GM11168 (cell line): ENCODE results near the gene HES4.
"Not testable (repeated sequence)": the region's sequence is repeated elsewhere in the genome, so short reads cannot be mapped to it uniquely, and the experiment has no call there.

ENCODE experiments used
- in situ Hi-C: fragments of 300-500 bp; cut with MboI; formaldehyde crosslinking; loops from one replicate; pipeline ENCODE4 v1.12.0; 2022; ENCODE audit warnings: low sequenced_read_pairs; ENCODE audit not compliant: unreplicated experiment

Gene HES4

GRCh38 chr1:981491-981954 lies 18.4 kb downstream of the HES4 start:
- in situ Hi-C loops: no loop called here

- in situ Hi-C loops: no loop called here
Observed at GRCh38 chr1:980602-981395, 19.1 kb downstream of the HES4 start.

GRCh38 chr1:980137-980571 lies 19.7 kb downstream of the HES4 start:
- in situ Hi-C loops: no loop called here

- in situ Hi-C loops: no loop called here
Observed at GRCh38 chr1:979744-980072, 20.2 kb downstream of the HES4 start.

- in situ Hi-C loops: no loop called here
Observed at GRCh38 chr1:978835-979743, 20.8 kb downstream of the HES4 start.

- in situ Hi-C loops: no loop called here
Observed at GRCh38 chr1:978069-978834, 21.6 kb downstream of the HES4 start.

GRCh38 chr1:976791-977190 lies 23.1 kb downstream of the HES4 start:
- in situ Hi-C loops: not testable (repeated sequence)

GRCh38 chr1:975896-976683 lies 23.8 kb downstream of the HES4 start:
- in situ Hi-C loops: no loop called here

- in situ Hi-C loops: no loop called here
Observed at GRCh38 chr1:975365-975764, 24.5 kb downstream of the HES4 start.

- in situ Hi-C loops: no loop called here
Observed at GRCh38 chr1:974687-975328, 25.1 kb downstream of the HES4 start.

GRCh38 chr1:974293-974640 lies 25.6 kb downstream of the HES4 start:
- in situ Hi-C loops: no loop called here

- in situ Hi-C loops: no loop called here
Observed at GRCh38 chr1:973459-974292, 26.2 kb downstream of the HES4 start.

- in situ Hi-C loops: no loop called here
Observed at GRCh38 chr1:972726-973458, 27.0 kb downstream of the HES4 start.

- in situ Hi-C loops: no loop called here
Observed at GRCh38 chr1:971751-972506, 28.0 kb downstream of the HES4 start.

- in situ Hi-C loops: no loop called here
Observed at GRCh38 chr1:970973-971730, 28.7 kb downstream of the HES4 start.

GRCh38 chr1:970242-970972 lies 29.5 kb downstream of the HES4 start:
- in situ Hi-C loops: no loop called here
